GM21367 (cell line): ENCODE measurements around the gene LMO7.
A peak's percentile ranks its signal among the peaks of the same experiment; 100 is the strongest.

Experiments
- ATAC-seq: cut with Tn5 transposase; IDR thresholded peaks from one replicate; pipeline ENCODE4 v1.9.1; 2021; ENCODE audit not compliant: unreplicated experiment

The LMO7 gene

GRCh38 chr13:75797239-75797638 lies 161.1 kb downstream of the LMO7 start:
- no peak for ATAC-seq

GRCh38 chr13:75797719-75798118 lies 161.6 kb downstream of the LMO7 start:
- ATAC-seq: no peak

GRCh38 chr13:75798353-75799255 lies 162.5 kb downstream of the LMO7 start:
- ATAC-seq: no peak

- ATAC-seq: no peak
These were observed 164.4 kb downstream of the LMO7 start for GRCh38 chr13:75800545-75800944.

DNA sequence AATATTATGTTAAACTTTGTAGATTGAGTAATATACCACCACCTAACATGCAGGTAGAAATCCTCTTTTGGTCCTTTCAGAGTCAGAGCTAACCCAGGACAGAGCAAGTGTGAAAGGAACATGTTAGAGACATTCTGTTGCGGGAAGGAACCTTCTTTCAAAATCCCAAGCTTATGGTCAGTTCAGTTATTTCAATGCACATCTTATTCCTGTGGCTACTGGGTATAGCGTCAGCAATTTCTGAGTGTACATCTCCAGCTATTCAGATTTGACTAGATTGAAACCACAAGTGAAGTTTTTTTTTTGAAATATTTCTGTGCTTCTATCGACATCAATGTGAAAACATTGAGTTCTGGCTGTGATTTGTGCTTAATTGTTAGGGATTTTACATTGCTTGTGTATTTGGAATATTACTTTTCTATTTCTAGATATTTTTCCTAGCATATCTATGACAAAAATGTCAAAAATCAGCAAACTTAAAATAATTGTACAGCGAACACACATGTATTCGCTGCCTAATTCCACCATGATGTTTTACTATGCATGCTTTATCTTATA lies 165.3 kb downstream of the LMO7 start:
- no peak for ATAC-seq

DNA sequence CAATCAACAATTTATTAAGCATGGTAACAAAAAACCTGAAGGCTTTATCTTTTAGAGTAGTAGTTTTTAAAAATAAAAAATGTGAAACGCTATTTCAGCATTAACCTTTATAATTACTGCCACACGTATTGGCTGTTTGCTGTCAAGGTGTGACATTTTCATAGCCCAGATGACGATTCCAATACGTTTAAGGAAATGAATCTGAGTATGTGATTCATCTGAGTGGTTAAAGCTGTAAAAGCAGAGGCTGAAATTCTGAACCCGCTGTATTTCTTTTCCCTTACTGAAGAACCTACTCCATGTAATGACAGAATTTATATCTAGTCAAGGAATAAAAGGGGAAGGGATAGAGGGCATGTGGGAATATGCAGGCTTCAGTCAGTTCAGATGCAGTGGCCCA lies 166.0 kb downstream of the LMO7 start:
- ATAC-seq: no peak

DNA sequence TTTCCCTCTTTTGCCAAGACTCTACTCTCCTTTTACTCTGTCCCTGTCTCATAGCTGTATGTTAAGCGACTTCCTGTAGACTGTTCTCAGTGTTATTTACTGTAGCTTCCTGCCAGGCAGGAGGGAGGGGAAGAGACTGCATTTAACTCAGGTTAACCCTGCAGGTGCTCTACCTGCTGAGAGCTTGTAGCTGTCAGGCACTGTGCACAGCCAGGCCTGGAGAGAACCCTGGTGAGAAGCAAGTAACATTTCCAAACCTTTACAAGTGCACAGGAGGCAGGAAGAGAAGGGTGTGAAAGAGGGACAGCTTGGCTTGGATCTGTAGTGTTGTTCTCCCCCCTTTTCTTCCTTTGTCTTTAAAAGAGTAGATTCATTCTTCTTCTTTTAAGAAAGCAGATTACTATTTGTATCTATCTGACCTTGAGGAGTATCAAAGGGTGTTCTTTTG lies 167.1 kb downstream of the LMO7 start:
- ATAC-seq: peak; percentile 59

DNA sequence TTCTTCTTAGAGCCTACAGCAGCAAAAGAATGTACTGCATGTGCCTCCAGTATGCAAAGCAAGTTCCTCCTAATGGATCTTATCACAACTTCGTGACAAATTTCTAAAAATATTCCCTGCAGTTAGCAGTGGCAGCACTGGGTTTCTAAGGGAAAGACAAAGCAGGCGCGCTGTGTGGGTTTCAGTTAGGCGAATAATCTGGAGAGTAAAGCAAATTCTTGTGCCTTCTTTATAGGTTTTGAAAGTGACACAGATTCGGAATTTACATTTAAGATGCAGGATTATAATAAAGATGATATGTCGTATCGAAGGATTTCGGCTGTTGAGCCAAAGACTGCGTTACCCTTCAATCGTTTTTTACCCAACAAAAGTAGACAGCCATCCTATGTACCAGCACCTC lies 167.9 kb downstream of the LMO7 start:
- ATAC-seq: no peak

DNA sequence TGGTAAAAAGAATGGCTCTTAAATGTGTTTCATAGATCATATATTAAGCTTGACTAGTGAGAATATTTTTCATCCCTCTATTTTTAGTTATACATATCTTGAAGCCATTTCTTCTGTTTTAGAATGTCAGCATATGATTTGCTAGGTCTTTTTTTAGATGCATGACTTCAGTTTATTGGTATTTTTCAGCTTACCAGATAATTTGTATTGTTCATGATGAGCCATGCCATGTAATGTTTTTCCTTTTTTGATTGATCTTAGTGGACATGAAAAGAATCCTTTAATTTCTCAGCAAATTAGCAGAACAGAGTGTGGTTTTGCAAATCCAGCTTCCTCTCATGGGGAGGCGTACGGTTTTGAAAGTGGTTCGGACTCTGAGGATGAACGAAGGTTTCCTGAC lies 168.5 kb downstream of the LMO7 start:
- no peak for ATAC-seq

DNA sequence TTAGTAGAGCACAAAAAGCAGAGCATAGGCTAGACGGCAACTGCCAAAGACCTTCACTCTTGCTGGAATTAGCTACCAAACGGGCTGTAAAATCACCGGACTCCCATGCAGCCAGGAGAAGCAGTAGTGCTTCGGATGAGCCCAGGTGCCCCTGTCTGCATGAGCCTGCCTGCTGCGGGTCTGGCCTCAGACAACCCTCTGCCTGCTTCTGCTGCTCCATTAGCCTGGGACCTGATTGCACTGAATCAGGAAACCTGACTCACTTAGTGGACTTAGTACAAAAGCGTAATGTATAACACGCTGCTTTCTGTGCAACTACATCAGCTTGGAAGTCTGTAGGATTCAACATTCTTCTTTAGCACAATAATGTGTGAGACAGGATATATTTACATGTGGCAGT lies 170.0 kb downstream of the LMO7 start:
- ATAC-seq: no peak

DNA sequence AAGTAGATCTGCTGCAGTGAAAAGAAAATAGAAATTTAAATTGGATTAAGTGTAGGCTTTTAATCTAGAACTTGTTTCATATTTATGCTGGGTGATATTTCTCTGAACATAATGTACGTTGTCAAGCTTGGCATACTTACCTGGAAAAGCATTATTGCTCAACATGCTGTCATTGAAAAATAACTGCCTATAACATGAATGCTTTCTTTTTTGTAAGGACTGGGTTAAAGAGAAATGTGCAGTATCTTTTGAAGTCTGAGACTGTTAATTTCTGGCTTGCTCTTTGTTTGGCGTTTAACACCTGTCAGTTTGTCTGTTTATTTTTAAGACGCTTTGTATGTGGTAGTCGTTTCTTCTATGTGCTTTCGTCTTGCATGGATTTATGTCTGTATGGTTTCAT lies 175.2 kb downstream of the LMO7 start:
- ATAC-seq: no peak

DNA sequence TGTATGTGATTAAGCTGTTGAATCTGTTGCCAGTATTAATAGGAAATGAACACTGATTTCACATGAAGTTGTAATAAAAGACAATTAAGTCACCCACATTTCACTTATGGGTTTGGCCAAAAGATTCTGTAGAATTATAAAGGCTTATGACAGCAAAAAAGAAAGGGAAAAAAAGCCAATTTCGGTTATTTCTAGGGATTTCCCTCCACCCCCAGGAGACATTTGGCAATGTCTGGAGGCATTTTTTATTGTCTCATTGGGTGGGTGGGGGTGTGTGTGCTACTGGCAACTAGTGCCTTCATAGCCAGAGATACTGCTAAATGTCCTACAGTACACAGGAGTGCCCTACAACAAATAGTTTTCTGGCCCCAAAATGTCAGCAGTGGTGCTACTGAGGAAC lies 175.7 kb downstream of the LMO7 start:
- ATAC-seq: no peak

DNA sequence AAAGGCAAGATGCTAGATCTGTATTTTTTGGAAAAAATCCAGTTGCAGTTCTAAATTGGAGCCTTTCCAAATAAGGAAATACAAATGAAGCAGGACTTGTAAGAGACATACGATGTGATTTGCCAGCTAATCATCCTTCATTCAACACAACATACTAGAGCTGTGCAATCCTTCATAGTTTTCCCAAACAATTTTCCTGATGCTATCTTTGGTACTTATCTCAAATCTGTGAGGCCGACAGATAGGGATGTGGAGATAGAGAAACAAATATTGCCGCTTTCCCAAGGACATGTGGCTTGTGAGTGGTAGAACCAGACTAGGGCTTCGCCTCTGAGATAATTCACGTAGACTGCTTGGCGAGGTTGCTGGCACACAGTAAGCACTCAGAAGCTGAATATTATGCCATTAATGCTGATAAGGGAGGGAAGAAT lies 176.6 kb downstream of the LMO7 start:
- no peak for ATAC-seq

DNA sequence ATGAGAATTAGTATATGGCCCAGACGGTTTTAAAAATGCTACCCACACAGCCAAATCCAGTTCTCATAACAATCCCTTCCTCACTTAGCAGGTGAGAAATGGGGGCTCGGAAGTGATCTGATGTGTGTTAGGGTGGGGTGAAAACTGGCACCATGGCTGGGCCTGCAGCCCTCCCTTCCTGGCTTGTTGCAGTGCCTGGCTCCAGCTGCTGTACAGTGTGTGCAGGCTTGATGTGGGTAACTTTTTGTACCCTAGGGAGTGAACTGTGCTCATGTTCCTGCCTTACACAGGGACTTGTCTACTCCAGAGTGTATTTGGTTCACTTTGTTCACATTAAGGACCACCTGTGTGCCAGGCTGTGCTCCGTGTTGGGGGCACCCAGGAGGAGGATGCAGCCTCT lies 177.2 kb downstream of the LMO7 start:
- ATAC-seq: no peak

DNA sequence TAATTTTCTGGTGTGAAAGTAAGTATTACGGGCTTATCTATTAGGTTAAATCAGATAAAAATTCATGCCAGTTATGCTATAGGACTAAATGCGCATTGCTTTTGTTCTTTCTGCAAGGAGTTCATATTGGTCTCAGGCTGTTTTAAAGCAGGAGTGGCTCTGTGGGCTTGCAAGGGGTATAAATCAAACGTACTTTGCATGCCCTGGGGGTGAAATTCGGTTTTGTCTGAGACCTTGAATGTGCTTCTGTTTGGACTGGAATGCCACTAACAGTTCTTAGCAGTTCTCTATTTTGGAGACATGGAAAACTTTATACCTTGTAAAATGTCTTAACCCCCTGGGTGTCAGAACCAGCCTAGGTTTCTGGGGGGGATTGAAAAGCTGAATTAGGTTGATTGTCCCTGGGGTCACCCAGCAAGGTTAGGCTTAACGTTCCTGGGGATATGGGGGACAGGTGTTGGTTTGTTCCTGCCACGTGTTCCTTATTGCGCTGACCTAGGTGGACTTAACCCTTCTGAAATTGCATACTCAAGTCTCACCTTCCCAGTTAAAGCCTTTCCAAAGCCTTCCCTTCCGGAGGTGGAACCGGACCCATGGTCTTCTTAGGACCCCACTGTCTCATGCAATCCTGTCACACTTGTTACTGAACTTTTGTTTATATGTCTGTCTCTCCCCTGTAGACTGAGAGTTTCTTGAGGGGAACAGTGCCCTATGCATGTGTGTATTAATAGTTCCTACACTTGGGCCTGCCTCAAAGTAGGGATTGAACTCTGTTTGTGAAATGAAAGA lies 182.2 kb downstream of the LMO7 start:
- no peak for ATAC-seq

DNA sequence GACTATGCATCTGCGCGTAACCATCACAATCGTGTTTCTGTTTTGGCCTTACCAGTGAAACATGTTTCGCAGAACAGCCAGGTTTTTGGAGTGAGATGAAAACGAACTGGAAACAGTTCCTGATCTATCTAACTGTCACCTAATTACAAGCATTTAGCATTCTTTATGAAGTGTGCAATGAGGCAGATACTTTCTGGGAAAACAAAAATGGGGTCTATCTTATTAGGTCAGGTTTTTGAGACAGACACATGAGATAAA lies 182.8 kb downstream of the LMO7 start:
- ATAC-seq: no peak

DNA sequence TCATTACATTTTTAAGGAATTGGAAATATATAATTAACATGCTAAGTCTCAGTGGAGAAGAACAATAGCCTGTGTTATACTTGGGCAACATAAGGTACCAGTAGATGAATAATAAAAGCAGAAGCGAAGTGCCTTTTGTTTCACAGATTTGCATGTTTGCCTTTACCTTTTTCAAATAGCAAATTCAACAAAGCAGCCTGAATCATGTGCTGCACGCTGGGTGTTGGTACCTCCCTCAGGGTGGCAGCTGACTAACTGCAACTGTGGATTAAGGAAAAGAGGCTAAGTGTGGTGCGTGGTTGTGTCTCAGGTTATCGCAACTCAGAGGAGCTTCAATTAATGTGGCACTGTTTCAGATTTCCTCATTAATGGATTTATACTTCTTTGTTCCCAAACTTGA lies 189.0 kb downstream of the LMO7 start:
- no peak for ATAC-seq

DNA sequence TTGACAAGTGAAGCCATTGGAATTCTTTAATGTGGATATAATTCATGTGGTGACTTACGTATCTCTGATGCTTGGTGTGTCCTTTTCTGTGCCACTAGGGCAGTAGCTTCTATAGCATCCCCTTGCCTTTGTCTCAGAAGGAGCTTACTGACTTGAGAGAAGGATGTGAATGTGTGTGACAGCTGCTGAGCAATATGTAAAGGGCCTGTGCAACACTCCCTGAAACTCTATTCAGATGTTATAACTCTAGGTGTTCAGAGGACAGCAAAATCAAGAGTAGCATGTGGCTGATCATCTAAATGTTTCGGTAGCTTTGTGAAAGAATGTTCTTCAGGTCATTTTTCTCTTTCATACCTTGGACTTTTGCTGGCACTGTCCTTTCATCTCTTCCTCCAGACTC lies 189.5 kb downstream of the LMO7 start:
- no peak for ATAC-seq

DNA sequence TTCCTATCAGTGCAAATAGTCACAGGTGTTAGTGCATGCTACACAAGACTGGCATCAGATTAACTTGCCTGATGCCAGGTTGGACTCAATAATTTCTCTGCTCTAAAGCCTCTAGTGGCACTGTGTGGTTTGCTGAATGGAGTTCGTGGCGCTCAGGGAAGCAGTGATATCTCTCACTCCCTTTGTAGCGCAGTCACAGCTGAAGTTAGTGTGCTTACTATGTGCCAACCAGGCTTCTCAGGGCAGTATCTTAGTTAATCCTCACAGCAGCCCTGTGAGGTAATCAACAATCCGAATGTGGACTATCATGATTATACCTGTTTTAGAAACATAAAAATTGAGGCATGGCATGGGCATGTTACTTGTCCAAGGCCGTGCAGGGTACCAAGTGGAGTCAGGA lies 190.3 kb downstream of the LMO7 start:
- ATAC-seq: no peak

GRCh38 chr13:75829830-75830229 lies 193.7 kb downstream of the LMO7 start:
- no peak for ATAC-seq

GRCh38 chr13:75830842-75831241 lies 194.7 kb downstream of the LMO7 start:
- no peak for ATAC-seq

DNA sequence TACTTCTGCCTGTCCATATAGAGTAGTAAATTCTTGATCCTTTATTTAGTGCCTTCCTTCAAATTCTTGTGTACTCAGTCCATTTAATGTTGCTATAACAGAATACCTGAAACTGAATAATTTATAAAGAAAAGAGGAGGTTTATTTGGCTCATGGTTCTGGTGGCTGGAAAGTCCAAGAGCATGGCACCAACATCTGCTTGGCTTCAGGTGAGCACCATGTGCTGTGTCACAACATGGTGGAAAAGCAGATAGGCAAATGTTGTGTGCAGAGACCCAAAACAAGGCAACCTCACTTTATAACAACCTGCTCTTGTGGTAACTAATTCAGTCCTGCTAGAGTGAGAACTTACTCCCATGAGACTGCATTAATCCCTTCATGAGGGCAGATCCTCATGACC lies 195.3 kb downstream of the LMO7 start:
- ATAC-seq: no peak
